Stimulated activated CD8-positive, alpha-beta memory T cell treated with anti-CD3 and anti-CD28 coated beads, Interleukin-7, amount 100 ng/mL, for 4 hours (primary cell): Measurements from ENCODE around the gene TMLHE.
"Not testable (repeated sequence)": the region's sequence is repeated elsewhere in the genome, so short reads cannot be mapped to it uniquely, and the experiment has no call there.

Experiments
- DNase-seq, 2 donors: peaks; one replicate each; pipeline ENCODE4 v3.0.0-alpha.2; 2020; ENCODE audit warnings: low read depth in 2 of 2

Gene TMLHE, protein sequence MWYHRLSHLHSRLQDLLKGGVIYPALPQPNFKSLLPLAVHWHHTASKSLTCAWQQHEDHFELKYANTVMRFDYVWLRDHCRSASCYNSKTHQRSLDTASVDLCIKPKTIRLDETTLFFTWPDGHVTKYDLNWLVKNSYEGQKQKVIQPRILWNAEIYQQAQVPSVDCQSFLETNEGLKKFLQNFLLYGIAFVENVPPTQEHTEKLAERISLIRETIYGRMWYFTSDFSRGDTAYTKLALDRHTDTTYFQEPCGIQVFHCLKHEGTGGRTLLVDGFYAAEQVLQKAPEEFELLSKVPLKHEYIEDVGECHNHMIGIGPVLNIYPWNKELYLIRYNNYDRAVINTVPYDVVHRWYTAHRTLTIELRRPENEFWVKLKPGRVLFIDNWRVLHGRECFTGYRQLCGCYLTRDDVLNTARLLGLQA

DNA sequence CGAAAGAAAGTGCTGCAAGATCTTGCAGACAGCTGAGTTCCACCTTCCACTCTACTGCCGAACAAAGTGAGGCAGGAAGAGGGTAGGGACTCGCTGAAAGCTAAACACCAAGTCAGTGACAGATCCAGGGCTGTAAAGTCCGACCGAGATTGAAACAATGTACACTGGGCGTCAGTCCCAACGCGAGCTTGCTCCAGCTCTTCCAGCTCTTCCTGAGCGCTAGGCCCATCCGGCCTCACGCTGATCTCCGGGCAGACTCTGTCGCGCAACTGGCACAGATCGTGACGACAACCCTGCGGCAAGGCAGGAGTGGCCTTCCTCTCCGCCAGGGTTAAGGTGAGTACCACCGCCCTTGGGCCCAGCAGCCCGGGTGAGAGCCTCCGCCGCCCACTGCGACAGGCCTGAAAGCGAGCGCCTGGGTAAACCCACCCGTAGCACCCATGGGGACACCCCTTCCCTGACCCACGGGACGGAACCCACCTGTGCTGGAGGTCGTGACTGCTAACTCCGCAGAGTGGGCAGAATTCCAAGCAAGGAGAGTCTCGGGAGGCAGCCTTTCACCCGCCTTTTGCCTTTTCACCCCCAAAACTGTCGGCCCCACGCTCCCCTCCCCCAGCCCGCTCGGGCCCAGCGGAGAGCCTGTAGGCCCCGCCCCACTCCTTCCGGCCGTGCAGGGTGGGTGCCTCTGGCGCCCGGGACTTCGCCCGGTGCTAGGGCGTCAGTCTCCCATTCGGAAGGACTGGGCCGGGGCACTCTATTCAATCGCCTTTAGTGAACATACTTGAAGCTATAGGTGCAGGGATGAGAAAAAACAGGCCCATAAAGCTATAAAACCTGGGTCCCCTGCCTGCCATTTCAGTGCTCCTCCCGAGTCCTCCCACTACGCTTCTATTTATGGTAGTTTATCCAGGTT is at the start of gene TMLHE, which contains the start of gene SPRY3:
Gene TMLHE, minus strand, starts transcription at position 641 of the 913 bp plus-strand sequence. CDS start 67,676 bp downstream, outside the sequence.
Gene SPRY3, plus strand, starts transcription at position 275 of the 913 bp plus-strand sequence.
- peak in 1 of 2 donors; percentile 50 for DNase-seq

DNA sequence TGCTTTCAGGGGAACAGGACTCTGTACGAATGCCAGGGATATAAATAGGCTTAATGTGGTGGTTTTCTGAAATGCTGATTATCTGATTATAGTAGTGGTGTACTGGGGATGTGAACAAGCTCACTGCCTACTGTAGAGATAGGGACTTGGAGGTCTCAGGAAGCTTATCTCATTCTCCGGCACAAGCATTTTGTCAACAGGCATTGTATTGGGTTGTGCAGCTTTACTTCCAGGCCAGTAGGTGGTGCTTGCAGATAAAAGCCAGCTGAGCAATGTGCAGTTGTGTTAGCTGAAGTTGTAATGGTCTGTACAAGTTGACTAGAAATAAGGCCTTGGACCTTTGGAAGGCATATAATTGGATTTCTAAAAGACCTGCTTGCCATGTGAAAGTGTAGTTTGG is 49.5 kb upstream of the TMLHE start:
- no peak for DNase-seq

- DNase-seq = no peak
Measured at GRCh38 chrX:155645180-155645579, 32.4 kb upstream of the TMLHE start.

GRCh38 chrX:155643240-155643639 is 30.5 kb upstream of the TMLHE start:
- DNase-seq = no peak

DNA sequence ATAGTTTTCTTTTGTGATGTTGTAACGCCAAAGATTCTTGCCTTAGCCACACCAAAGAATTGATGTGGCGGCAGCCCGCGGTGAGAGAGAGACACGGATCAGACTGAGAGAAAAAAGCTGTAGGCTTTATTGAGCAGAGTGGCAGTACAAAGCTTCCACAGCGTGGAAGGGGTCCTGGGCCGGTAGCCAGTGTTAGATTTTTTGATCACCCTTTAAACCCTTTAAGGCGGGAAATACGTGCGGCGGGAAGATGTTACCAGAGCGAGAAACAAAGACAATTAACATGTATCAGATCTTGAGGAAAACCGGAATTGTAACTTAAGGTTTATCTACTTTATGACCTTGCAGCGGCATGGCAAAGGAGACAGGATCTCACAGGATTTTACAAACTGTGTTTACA is 28.6 kb upstream of the TMLHE start:
- DNase-seq = not testable (repeated sequence)

GRCh38 chrX:155637714-155638113 is 25.0 kb upstream of the TMLHE start:
- no peak for DNase-seq

GRCh38 chrX:155635019-155635418 is 22.3 kb upstream of the TMLHE start:
- not testable (repeated sequence) for DNase-seq

- DNase-seq = no peak
Measured at GRCh38 chrX:155632431-155633100, 19.8 kb upstream of the TMLHE start.

DNA sequence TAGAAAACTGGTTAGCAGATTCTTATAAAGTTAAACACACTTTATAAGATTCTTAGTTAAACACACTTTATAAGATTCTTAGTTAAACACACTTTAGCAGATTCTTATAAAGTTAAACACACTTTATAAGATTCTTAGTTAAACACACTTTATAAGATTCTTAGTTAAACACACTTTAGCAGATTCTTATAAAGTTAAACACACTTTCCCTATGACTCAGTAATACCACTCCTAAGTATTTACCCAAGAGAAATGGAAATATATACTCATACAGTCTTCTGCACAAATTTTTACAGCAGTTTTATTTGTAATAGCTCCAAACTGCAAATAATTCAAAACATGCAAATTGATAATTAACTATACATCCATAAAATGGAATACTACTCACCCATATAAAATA is 7.4 kb upstream of the TMLHE start:
- DNase-seq = not testable (repeated sequence)

DNA sequence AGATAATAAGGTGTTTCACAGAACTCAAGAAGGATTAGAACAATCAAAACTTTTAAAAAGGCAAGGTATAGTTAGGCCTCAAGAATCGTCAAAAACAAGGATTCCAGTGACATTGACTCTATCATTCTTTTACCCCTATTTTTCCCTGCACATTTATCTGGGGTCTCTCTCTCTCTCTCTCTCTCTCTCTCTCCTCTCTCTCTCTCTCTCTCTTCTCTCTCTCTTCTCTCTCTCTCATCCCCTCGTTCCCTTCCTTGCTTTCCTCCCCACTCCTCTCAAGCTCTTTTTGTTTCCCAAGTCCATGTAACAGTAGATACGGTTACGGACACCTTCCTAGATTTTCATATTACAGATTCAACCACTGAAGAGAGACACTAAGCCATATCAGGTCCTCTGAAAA is 3.2 kb upstream of the TMLHE start:
- no peak for DNase-seq

DNA sequence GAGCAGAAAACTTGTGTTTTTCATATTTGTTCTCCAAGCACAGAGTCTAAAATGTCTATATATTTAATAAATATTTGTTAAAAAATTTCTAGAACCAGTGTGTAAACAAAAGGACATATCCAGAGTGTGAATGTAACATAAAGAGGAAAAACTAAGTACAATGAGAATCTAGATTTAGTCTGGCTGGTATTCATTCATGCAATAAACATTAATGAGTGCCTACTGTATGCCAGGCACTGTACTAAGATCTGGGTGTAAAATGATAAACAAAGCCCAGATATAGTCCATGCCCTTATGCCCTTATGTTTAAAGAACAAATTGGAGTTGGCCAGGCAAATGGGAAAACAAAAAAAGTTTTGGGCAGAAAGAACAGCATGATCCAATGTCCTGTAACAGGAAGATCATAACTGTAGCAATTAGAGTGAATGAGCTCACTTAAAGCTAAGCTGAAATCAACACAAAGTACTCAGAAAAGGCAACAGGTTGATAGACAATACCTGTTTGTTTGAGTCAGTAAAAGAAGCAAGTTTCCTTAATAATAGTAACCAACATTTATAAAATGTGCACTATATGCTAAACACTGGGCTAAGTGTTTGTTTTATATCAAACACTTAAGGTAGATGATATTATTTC is 1.3 kb upstream of the TMLHE start:
- no peak for DNase-seq

- DNase-seq = no peak
Measured at GRCh38 chrX:155611302-155611701, 1.4 kb downstream of the TMLHE start.

- no peak for DNase-seq
Measured at GRCh38 chrX:155592981-155593380, 19.8 kb downstream of the TMLHE start.

DNA sequence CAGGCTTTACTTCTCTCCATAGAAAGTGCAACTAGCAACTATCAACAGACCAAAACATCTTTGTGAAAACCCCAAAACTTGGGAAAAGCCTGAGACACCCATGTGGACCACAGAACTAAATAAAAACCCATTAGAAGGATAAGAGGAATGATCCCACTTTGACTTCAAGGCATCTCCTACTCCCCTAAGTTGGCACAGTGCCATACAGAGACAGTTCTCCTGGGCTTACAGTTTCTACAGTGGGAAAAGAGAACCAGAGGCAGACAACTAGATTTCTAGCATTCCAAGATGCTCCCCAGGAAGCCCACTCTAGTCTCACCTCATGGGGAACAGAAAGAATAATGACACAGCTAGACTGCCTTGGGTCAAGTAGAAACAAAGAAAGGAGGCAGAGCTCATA is 20.4 kb downstream of the TMLHE start:
- DNase-seq = no peak

DNA sequence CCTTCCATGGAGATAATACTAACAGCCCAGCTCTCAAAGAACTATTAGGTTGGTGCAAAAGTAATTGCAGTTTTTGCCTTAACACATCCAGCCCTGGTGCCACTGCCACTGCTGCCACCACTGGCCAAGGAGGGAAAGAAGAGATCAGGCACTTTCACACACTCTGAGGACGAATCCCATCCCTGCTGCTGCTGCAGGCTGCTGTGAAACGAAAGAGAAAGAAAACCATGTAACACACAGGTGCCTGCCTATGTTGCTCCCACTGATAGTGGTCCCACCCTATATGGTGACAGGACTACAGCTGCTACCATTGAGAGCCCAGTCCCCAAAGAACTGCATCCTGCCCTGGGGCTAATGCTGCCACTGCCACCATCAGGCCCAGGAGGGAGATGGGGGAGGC is 35.1 kb downstream of the TMLHE start:
- DNase-seq = no peak

DNA sequence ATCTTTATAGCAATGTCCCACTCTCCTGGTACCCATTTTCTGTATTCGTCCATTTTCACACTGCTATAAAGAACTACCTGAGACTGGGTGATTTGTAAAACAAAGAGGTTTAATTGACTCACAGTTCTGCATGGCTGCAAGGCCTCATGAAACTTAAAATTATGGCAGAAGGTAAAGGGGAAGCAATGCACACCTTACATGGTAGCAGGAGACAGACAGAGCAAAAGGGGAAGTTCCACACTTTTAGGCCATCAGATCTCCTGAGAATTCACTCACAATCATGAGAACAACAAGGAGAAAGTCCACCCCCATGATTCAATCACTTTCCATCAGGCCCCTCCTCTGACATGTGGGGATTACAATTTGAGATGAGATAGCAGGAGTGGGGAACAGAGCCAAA is 49.7 kb downstream of the TMLHE start:
- no peak for DNase-seq

GRCh38 chrX:155544881-155545280 is 67.9 kb downstream of the TMLHE start:
- no peak for DNase-seq

DNA sequence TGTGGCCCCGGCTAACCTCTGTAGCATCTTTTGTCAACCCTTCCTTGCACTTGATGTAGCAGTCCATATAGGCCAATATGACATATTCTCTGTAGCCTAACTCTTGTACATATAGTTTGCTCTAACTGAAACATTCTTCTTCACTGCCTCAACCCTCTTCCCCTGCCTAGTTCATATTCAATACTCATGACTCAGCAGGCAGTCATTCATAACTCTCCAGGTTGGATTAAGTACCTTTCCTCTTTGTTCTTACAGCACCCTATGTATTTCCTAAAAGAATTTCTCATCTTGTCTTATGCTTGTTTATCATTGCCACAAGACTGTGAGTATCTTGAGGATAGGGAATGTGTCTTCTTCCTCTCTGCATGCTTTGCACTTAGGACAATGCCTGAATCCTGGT is 76.9 kb downstream of the TMLHE start:
- DNase-seq = no peak

- DNase-seq = no peak
Measured at GRCh38 chrX:155534800-155535199, 78.0 kb downstream of the TMLHE start.

GRCh38 chrX:155527023-155527422 is 85.7 kb downstream of the TMLHE start:
- not testable (repeated sequence) for DNase-seq

DNA sequence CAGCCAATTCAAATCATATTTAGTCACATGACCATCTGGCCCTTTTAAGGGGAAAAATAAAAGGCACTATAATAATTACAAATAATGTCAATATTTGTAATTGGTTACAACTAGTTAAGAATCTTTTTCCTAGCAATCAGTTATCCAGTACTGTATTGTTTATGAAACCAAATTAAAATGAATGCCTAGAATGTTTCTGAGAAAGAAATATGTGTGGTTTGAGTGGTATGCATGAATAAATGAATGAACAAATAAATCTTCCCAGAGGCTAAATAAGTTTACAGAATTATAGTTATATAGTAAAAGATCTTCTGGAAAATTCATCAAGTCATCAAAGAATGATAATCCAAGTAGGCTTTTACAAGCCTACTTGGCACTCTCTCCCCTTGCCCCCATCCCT is 98.5 kb downstream of the TMLHE start:
- DNase-seq = no peak

GRCh38 chrX:155505296-155505695 is 107.5 kb downstream of the TMLHE start:
- no peak for DNase-seq
